CD8-positive, alpha-beta memory T cell (primary cell): Measurements from ENCODE around the gene ZNF536. TPM values are rescaled to one million over a fixed set of nuclear protein-coding genes. Genes with fewer than 3 reads are reported as not detected.

ENCODE experiments used
- CTCF ChIA-PET: fragments of 350-600 bp; sonication (Branson Sonifier 250); formaldehyde crosslinking; loops from one replicate; lab custom pipeline; 2021; ENCODE audit warnings: antibody characterized with exemption; lab: Charles Lee
- POLR2A ChIA-PET: fragments of 350-600 bp; sonication (Branson Sonifier 250); formaldehyde crosslinking; loops from one replicate; lab custom pipeline; 2021; ENCODE audit warnings: antibody characterized with exemption; lab: Charles Lee
- DNase-seq, 5 donors: peaks; one replicate each; pipeline versions ENCODE4 v3.0.0 to v3.0.0-alpha.2; 2020 to 2022; ENCODE audit warnings: mixed read lengths in 1 of 5
- H3K27ac ChIP-seq: one replicate; pipeline ENCODE4 v1.7.0; 2013; ENCODE audit warnings: low read depth, mild to moderate bottlenecking, low read length, moderate library complexity
- H3K27me3 ChIP-seq: 2 replicates; pipeline ENCODE4 v1.7.0; 2013; ENCODE audit warnings: low read length, mild to moderate bottlenecking; ENCODE audit not compliant: insufficient read depth, poor library complexity, severe bottlenecking
- H3K36me3 ChIP-seq: 2 replicates; pipeline ENCODE4 v1.7.0; 2013; ENCODE audit warnings: mild to moderate bottlenecking, low read length, moderate library complexity; ENCODE audit not compliant: insufficient read depth
- H3K4me1 ChIP-seq: 2 replicates; pipeline ENCODE4 v1.7.0; 2013; ENCODE audit warnings: mild to moderate bottlenecking, low read length, moderate library complexity; ENCODE audit not compliant: insufficient read depth
- H3K4me3 ChIP-seq: 2 replicates; pipeline ENCODE4 v1.7.0; 2013; ENCODE audit warnings: mild to moderate bottlenecking, low read length
- H3K9me3 ChIP-seq: 2 replicates; pipeline ENCODE4 v1.7.0; 2013; ENCODE audit warnings: mild to moderate bottlenecking, low read length
- H3K27ac Mint-ChIP-seq, 8 donors: one replicate each; pipeline ENCODE4 v1.8.0; 2020 to 2021; ENCODE audit warnings: mixed read lengths in 8 of 8, mild to moderate bottlenecking in 6 of 8, inconsistent platforms in 3 of 8, moderate library complexity in 3 of 8
- H3K27me3 Mint-ChIP-seq, 2 donors: one replicate each; pipeline ENCODE4 v1.8.0; 2020 to 2021; ENCODE audit warnings: mixed read lengths in 2 of 2, mild to moderate bottlenecking in 1 of 2, moderate library complexity in 1 of 2
- H3K36me3 Mint-ChIP-seq, 3 donors: one replicate each; pipeline ENCODE4 v1.8.0; 2020 to 2021; ENCODE audit warnings: mixed read lengths in 3 of 3, inconsistent platforms in 1 of 3, mild to moderate bottlenecking in 1 of 3
- H3K4me1 Mint-ChIP-seq, 3 donors: one replicate each; pipeline ENCODE4 v1.8.0; 2020 to 2021; ENCODE audit warnings: mixed read lengths in 3 of 3, inconsistent platforms in 1 of 3, mild to moderate bottlenecking in 1 of 3
- H3K4me3 Mint-ChIP-seq, 7 donors: one replicate each; pipeline ENCODE4 v1.8.0; 2020 to 2021; ENCODE audit warnings: mixed read lengths in 7 of 7, mild to moderate bottlenecking in 6 of 7, moderate library complexity in 4 of 7, inconsistent platforms in 2 of 7
- H3K9me3 Mint-ChIP-seq, 5 donors: one replicate each; pipeline ENCODE4 v1.8.0; 2020 to 2022; ENCODE audit warnings: mixed read lengths in 5 of 5, mild to moderate bottlenecking in 3 of 5, moderate library complexity in 2 of 5, inconsistent platforms in 1 of 5
- polyA plus RNA-seq: library from polyadenylated mRNA; unstranded; fragments of 300-500 nt; fragmentation: Illumina TruSeq; gene quantifications from one replicate; pipeline ENCODE4 v1.2.3, GENCODE V29; 2021
- total RNA-seq, 2 experiments: library from RNA; stranded (reverse); gene quantifications; one replicate each; pipeline ENCODE4 v1.2.3, GENCODE V29; 2021

ZNF536 gene
- total and polyA plus RNA-seq, 3 experiments from 2014 or later: not detected

- DNase-seq: no peak
- Histone ChIP-seq H3K36me3 (no peaks in the 10 kb centered on the region), H3K27me3 (no peaks in the 10 kb centered on the region), H3K4me1 (no peaks in the 10 kb centered on the region), H3K9me3 (no peaks in the 10 kb centered on the region), H3K27ac (no peak overlapping the region), H3K4me3 (no peak overlapping the region)
- Mint-ChIP-seq H3K9me3 (peaks cover 0 to 1% (median 0%) of the 10 kb centered on the region in 5 donors), H3K4me1 (no peaks in the 10 kb centered on the region), H3K4me3 (no peak overlapping the region), H3K36me3 (no peaks in the 10 kb centered on the region), H3K27ac (no peak overlapping the region), H3K27me3 (peaks cover 16 to 22% of the 10 kb centered on the region in 2 donors)
- ChIA-PET POLR2A (no interaction called here), CTCF (no interaction called here)
These were observed 13.9 kb upstream of the ZNF536 start for GRCh38 chr19:30358319-30358718.

- Histone ChIP-seq H3K36me3 (no peaks in the 10 kb centered on the region), H3K27ac (no peak overlapping the region), H3K4me3 (no peak overlapping the region), H3K4me1 (no peaks in the 10 kb centered on the region), H3K27me3 (no peaks in the 10 kb centered on the region), H3K9me3 (no peaks in the 10 kb centered on the region)
- Mint-ChIP-seq H3K36me3 (no peaks in the 10 kb centered on the region), H3K27ac (no peak overlapping the region), H3K4me1 (no peaks in the 10 kb centered on the region), H3K4me3 (no peak overlapping the region), H3K9me3 (peaks cover 0 to 1% (median 0%) of the 10 kb centered on the region in 5 donors), H3K27me3 (peaks cover 16 to 22% of the 10 kb centered on the region in 2 donors)
- DNase-seq: no peak
- ChIA-PET CTCF (no interaction called here), POLR2A (no interaction called here)
These were observed 13.2 kb upstream of the ZNF536 start for GRCh38 chr19:30358821-30359580.

- H3K36me3 Mint-ChIP-seq: no peaks in the 10 kb centered on the region
- DNase-seq: no peak
- no peak overlapping the region for H3K4me3 Mint-ChIP-seq
- H3K36me3 ChIP-seq: no peaks in the 10 kb centered on the region
- no peaks in the 10 kb centered on the region for H3K27me3 ChIP-seq
- no peaks in the 10 kb centered on the region for H3K4me1 ChIP-seq
- ChIA-PET POLR2A (no interaction called here), CTCF (no interaction called here)
- no peaks in the 10 kb centered on the region for H3K4me1 Mint-ChIP-seq
- H3K27ac Mint-ChIP-seq: no peak overlapping the region
- H3K4me3 ChIP-seq: no peak overlapping the region
- H3K9me3 Mint-ChIP-seq: peaks cover 0 to 1% (median 0%) of the 10 kb centered on the region in 5 donors
- no peak overlapping the region for H3K27ac ChIP-seq
- no peaks in the 10 kb centered on the region for H3K9me3 ChIP-seq
- peaks cover 15 to 21% of the 10 kb centered on the region in 2 donors for H3K27me3 Mint-ChIP-seq
These were observed 12.2 kb upstream of the ZNF536 start for GRCh38 chr19:30359936-30360335.

- no peaks in the 10 kb centered on the region for H3K4me1 ChIP-seq
- ChIA-PET POLR2A (no interaction called here), CTCF (no interaction called here)
- Mint-ChIP-seq H3K4me1 (no peaks in the 10 kb centered on the region), H3K9me3 (no peaks in the 10 kb centered on the region), H3K27me3 (peaks cover 8 to 20% of the 10 kb centered on the region in 2 donors), H3K36me3 (no peaks in the 10 kb centered on the region), H3K4me3 (no peak overlapping the region), H3K27ac (peak overlapping the region in 1 of 8 donors; percentile 5)
- DNase-seq: no peak
- no peaks in the 10 kb centered on the region for H3K36me3 ChIP-seq
- H3K27ac ChIP-seq: no peak overlapping the region
- no peaks in the 10 kb centered on the region for H3K27me3 ChIP-seq
- no peak overlapping the region for H3K4me3 ChIP-seq
- H3K9me3 ChIP-seq: no peaks in the 10 kb centered on the region
These were observed 11.6 kb upstream of the ZNF536 start for GRCh38 chr19:30360376-30361106.

GRCh38 chr19:30361107-30361447 is 11.1 kb upstream of the ZNF536 start:
- Histone ChIP-seq H3K4me3 (no peak overlapping the region), H3K9me3 (no peaks in the 10 kb centered on the region), H3K27me3 (no peaks in the 10 kb centered on the region), H3K27ac (no peak overlapping the region), H3K4me1 (no peaks in the 10 kb centered on the region), H3K36me3 (no peaks in the 10 kb centered on the region)
- ChIA-PET CTCF (no interaction called here), POLR2A (no interaction called here)
- peaks cover 6 to 20% of the 10 kb centered on the region in 2 donors for H3K27me3 Mint-ChIP-seq
- H3K4me1 Mint-ChIP-seq: no peaks in the 10 kb centered on the region
- no peak overlapping the region for H3K4me3 Mint-ChIP-seq
- H3K27ac Mint-ChIP-seq: peak overlapping the region in 1 of 8 donors; percentile 5
- H3K9me3 Mint-ChIP-seq: no peaks in the 10 kb centered on the region
- no peak for DNase-seq
- H3K36me3 Mint-ChIP-seq: no peaks in the 10 kb centered on the region

- no peak overlapping the region for H3K4me3 Mint-ChIP-seq
- H3K27ac ChIP-seq: no peak overlapping the region
- no peaks in the 10 kb centered on the region for H3K36me3 ChIP-seq
- CTCF ChIA-PET: no interaction called here
- POLR2A ChIA-PET: no interaction called here
- H3K27ac Mint-ChIP-seq: no peak overlapping the region
- H3K4me1 ChIP-seq: no peaks in the 10 kb centered on the region
- no peaks in the 10 kb centered on the region for H3K9me3 Mint-ChIP-seq
- no peak for DNase-seq
- H3K36me3 Mint-ChIP-seq: no peaks in the 10 kb centered on the region
- peaks cover 6 to 16% of the 10 kb centered on the region in 2 donors for H3K27me3 Mint-ChIP-seq
- no peaks in the 10 kb centered on the region for H3K27me3 ChIP-seq
- H3K4me3 ChIP-seq: no peak overlapping the region
- H3K9me3 ChIP-seq: no peaks in the 10 kb centered on the region
- no peaks in the 10 kb centered on the region for H3K4me1 Mint-ChIP-seq
These were observed 10.5 kb upstream of the ZNF536 start for GRCh38 chr19:30361721-30362120.

GRCh38 chr19:30362156-30362754 is 9.9 kb upstream of the ZNF536 start:
- DNase-seq: no peak
- no peaks in the 10 kb centered on the region for H3K4me1 ChIP-seq
- H3K36me3 Mint-ChIP-seq: no peaks in the 10 kb centered on the region
- no peaks in the 10 kb centered on the region for H3K9me3 ChIP-seq
- no peaks in the 10 kb centered on the region for H3K9me3 Mint-ChIP-seq
- H3K27me3 ChIP-seq: no peaks in the 10 kb centered on the region
- CTCF ChIA-PET: no interaction called here
- no peak overlapping the region for H3K4me3 Mint-ChIP-seq
- no peak overlapping the region for H3K27ac ChIP-seq
- H3K27ac Mint-ChIP-seq: no peak overlapping the region
- peaks cover 5 to 11% of the 10 kb centered on the region in 2 donors for H3K27me3 Mint-ChIP-seq
- POLR2A ChIA-PET: no interaction called here
- no peaks in the 10 kb centered on the region for H3K4me1 Mint-ChIP-seq
- H3K36me3 ChIP-seq: no peaks in the 10 kb centered on the region
- no peak overlapping the region for H3K4me3 ChIP-seq

- H3K27me3 ChIP-seq: no peaks in the 10 kb centered on the region
- H3K4me3 ChIP-seq: no peak overlapping the region
- POLR2A ChIA-PET: no interaction called here
- H3K36me3 ChIP-seq: no peaks in the 10 kb centered on the region
- Mint-ChIP-seq H3K4me1 (no peaks in the 10 kb centered on the region), H3K27ac (no peak overlapping the region), H3K36me3 (no peaks in the 10 kb centered on the region), H3K27me3 (peaks cover 5 to 10% of the 10 kb centered on the region in 2 donors), H3K9me3 (no peaks in the 10 kb centered on the region), H3K4me3 (no peak overlapping the region)
- H3K4me1 ChIP-seq: no peaks in the 10 kb centered on the region
- H3K27ac ChIP-seq: no peak overlapping the region
- H3K9me3 ChIP-seq: no peaks in the 10 kb centered on the region
- no peak for DNase-seq
- CTCF ChIA-PET: no interaction called here
These were observed 9.1 kb upstream of the ZNF536 start for GRCh38 chr19:30363073-30363472.
